Esophagus (tissue), 2 donors: ENCODE results near the gene JMJD7. TPM values are rescaled to one million over a fixed set of nuclear protein-coding genes. Genes with fewer than 3 reads are reported as not detected.

Experiments used
- H3K27ac ChIP-seq, 2 donors: one replicate each; pipeline ENCODE4 v1.5.1; 2013; ENCODE audit warnings: low read depth in 2 of 2, mild to moderate bottlenecking in 2 of 2, inconsistent platforms in 1 of 2, low read length in 1 of 2, moderate library complexity in 1 of 2
- H3K27me3 ChIP-seq, 2 donors: one replicate each; pipeline ENCODE4 v1.6.1; 2013; ENCODE audit warnings: low read length in 2 of 2, control low read depth in 1 of 2, mild to moderate bottlenecking in 1 of 2; ENCODE audit not compliant: insufficient read depth in 2 of 2, control insufficient read depth in 1 of 2
- H3K36me3 ChIP-seq, 2 donors: one replicate each; pipeline ENCODE4 v1.6.1; 2013; ENCODE audit warnings: low read length in 1 of 2; ENCODE audit not compliant: control insufficient read depth in 2 of 2, insufficient read depth in 2 of 2
- H3K4me1 ChIP-seq, 2 donors: one replicate each; pipeline ENCODE4 v1.6.1; 2013; ENCODE audit warnings: low read length in 1 of 2; ENCODE audit not compliant: control insufficient read depth in 2 of 2, insufficient read depth in 2 of 2
- H3K4me3 ChIP-seq, 2 donors: one replicate each; pipeline ENCODE4 v1.5.1; 2013; ENCODE audit warnings: low read length in 2 of 2, mild to moderate bottlenecking in 2 of 2, low read depth in 1 of 2, moderate library complexity in 1 of 2
- H3K9me3 ChIP-seq, 2 donors: one replicate each; pipeline ENCODE4 v1.6.1; 2013; ENCODE audit warnings: mild to moderate bottlenecking in 2 of 2, low read depth in 1 of 2, low read length in 1 of 2, moderate library complexity in 1 of 2; ENCODE audit not compliant: control insufficient read depth in 2 of 2, insufficient read depth in 1 of 2
- WGBS, 2 donors: extraction: QIAGEN DNeasy Blood & Tissue Kit; methylation state at CpG; one replicate each; pipeline ENCODE4 v1.1.7; 2013; 5-methylcytosine and 5-hydroxymethylcytosine counted together
- polyA plus RNA-seq, 2 donors: library from polyadenylated mRNA; stranded (reverse); fragments of 200-250 nt; gene quantifications; one replicate each; pipeline ENCODE4 v1.2.3, GENCODE V29; 2013
- donor health status: healthy with polysubstance abuse.
- donor health status: Bipolar disorder and iron deficiency.

Gene JMJD7
- polyA plus RNA-seq, 2 donors, result 27.9 to 39.4 TPM

- no peak overlapping the region for H3K4me3 ChIP-seq
- WGBS, 2 donors, result 83 to 86% methylated on average over 8 to 9 of the region's 9 CpGs
- H3K4me1 ChIP-seq, result no peaks in the 10 kb centered on the region
- H3K36me3 ChIP-seq, result peaks cover 41 to 72% of the 10 kb centered on the region in 2 donors
- no peak overlapping the region for H3K27ac ChIP-seq
- no peaks in the 10 kb centered on the region for H3K9me3 ChIP-seq
- no peaks in the 10 kb centered on the region for H3K27me3 ChIP-seq
Measured at GRCh38 chr15:41819455-41820050, 8.3 kb upstream of the JMJD7 start.

DNA sequence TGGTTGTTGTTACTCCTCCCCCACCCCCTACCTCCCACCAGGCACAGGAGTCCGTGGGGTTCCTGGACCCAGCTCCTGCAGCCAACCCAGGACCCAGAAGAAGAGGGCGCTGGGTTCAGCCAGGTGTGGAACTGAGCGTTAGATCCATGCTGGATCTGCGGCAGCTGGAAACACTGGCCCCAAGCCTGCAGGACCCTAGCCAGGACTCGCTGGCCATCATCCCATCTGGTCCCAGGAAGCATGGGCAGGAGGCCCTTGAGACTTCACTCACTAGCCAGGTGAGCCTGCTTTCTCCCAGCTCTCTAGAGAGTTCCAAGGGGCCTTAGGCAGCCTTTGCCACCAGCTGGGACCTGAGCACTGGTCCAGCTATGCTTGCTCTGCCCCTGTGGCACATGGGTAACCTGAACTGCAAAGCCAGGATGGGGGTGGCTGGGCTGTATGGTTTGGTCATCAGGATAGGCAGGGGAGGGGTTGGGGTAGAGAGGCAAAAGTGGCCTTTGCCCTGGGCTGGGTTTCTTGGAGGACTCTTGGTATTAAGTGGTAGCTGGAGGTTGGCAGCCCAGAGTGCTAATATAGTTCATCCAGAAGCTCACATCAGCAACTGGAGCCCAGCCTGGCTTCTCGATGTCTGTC, 7.0 kb upstream of the JMJD7 start:
- 62 to 65% methylated on average over 6 of the region's 6 CpGs for WGBS, 2 donors

DNA sequence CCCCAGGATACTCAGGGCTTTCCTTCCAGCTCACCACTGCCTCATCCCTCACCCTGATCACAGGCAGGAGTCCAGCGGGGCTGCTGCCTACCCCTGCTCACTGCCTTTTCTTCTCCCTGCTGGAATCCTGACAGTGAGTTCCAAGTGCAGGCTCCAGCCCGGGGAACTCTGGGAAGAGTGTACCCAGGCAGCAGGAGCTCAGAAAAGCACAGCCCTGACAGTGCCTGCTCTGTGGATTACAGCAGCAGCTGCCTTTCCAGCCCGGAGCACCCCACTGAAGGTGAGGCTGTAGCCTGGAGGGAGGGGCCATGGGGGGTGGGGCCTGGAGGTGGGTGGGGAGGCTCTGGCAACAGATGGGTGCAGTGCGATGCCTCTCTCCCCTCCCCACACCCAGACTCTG, 6.1 kb upstream of the JMJD7 start:
- WGBS, 2 donors, result 67 to 73% methylated on average over 4 of the region's 4 CpGs
- Histone ChIP-seq H3K27ac (no peak overlapping the region), H3K27me3 (no peaks in the 10 kb centered on the region), H3K4me1 (no peaks in the 10 kb centered on the region), H3K36me3 (peaks cover 41 to 69% of the 10 kb centered on the region in 2 donors), H3K4me3 (no peak overlapping the region), H3K9me3 (no peaks in the 10 kb centered on the region)

More for the DNA sequence above, 7.0 kb upstream of the JMJD7 start:
- Histone ChIP-seq H3K27me3 (no peaks in the 10 kb centered on the region), H3K27ac (no peak overlapping the region), H3K36me3 (peaks cover 41 to 73% of the 10 kb centered on the region in 2 donors), H3K4me3 (no peak overlapping the region), H3K4me1 (no peaks in the 10 kb centered on the region), H3K9me3 (no peaks in the 10 kb centered on the region)

DNA sequence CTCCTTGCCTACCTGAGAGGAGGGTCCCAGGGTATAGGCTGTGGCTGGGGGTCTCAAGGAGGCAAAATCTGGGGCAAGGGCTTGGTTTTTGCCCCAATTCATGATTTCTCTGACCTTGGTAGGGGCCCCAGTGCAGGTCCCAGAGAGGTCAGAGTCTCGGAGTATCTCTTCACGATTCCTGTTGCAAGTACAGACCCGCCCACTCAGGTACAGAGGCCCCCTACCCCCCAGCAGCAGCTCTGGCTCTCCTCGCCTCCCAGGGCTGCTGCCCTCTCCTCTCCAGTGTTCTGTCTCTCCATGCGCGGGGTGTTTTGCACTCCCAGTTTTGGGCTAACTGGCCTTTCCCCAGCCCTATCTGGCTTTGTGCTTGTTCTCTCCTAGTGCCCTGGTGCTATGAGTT, 5.4 kb upstream of the JMJD7 start:
- Histone ChIP-seq H3K27ac (no peak overlapping the region), H3K27me3 (no peaks in the 10 kb centered on the region), H3K9me3 (no peaks in the 10 kb centered on the region), H3K36me3 (peaks cover 41 to 63% of the 10 kb centered on the region in 2 donors), H3K4me1 (no peaks in the 10 kb centered on the region), H3K4me3 (no peak overlapping the region)
- WGBS, 2 donors, result 85 to 89% methylated on average over 6 of the region's 6 CpGs

DNA sequence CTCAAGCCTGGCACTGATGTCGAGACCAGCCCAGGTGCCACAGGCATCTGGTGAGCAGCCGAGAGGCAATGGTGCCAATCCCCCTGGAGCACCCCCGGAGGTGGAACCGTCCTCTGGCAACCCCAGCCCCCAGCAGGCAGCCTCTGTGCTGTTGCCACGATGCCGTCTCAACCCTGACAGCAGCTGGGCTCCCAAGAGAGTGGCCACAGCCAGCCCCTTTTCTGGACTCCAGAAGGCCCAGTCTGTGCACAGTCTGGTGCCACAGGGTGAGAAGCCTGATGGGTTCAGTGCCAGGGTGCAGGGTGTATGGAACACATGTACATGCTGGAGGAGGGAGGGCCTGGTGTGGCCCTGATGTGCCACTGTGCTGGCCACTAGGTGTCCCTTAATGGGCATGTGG, 4.9 kb upstream of the JMJD7 start:
- H3K4me1 ChIP-seq, result no peaks in the 10 kb centered on the region
- H3K36me3 ChIP-seq, result peaks cover 38 to 58% of the 10 kb centered on the region in 2 donors
- no peak overlapping the region for H3K27ac ChIP-seq
- no peaks in the 10 kb centered on the region for H3K9me3 ChIP-seq
- WGBS, 2 donors, result 71 to 75% methylated on average over 6 of the region's 6 CpGs
- H3K4me3 ChIP-seq, result no peak overlapping the region
- H3K27me3 ChIP-seq, result no peaks in the 10 kb centered on the region

GRCh38 chr15:41823502-41823901, 4.4 kb upstream of the JMJD7 start:
- H3K4me1 ChIP-seq, result no peaks in the 10 kb centered on the region
- no peak overlapping the region for H3K4me3 ChIP-seq
- WGBS, 2 donors, result 87% methylated on average over 11 of the region's 11 CpGs
- H3K9me3 ChIP-seq, result no peaks in the 10 kb centered on the region
- H3K27ac ChIP-seq, result no peak overlapping the region
- H3K27me3 ChIP-seq, result no peaks in the 10 kb centered on the region
- H3K36me3 ChIP-seq, result peaks cover 33 to 53% of the 10 kb centered on the region in 2 donors

GRCh38 chr15:41824062-41824745, 3.7 kb upstream of the JMJD7 start:
- H3K36me3 ChIP-seq, result peaks cover 27 to 46% of the 10 kb centered on the region in 2 donors
- H3K27me3 ChIP-seq, result no peaks in the 10 kb centered on the region
- H3K9me3 ChIP-seq, result no peaks in the 10 kb centered on the region
- H3K27ac ChIP-seq, result no peak overlapping the region
- H3K4me1 ChIP-seq, result no peaks in the 10 kb centered on the region
- H3K4me3 ChIP-seq, result no peak overlapping the region
- 90% methylated on average over 19 of the region's 19 CpGs for WGBS, 2 donors

- peaks cover 27 to 42% of the 10 kb centered on the region in 2 donors for H3K36me3 ChIP-seq
- no peaks in the 10 kb centered on the region for H3K27me3 ChIP-seq
- H3K4me3 ChIP-seq, result no peak overlapping the region
- WGBS, 2 donors, result 73 to 91% methylated on average over 10 of the region's 10 CpGs
- H3K9me3 ChIP-seq, result no peaks in the 10 kb centered on the region
- H3K27ac ChIP-seq, result no peak overlapping the region
- peaks cover 2 to 7% of the 10 kb centered on the region in 2 donors for H3K4me1 ChIP-seq
Measured at GRCh38 chr15:41825145-41825544, 2.7 kb upstream of the JMJD7 start.

GRCh38 chr15:41825572-41826535, 2.0 kb upstream of the JMJD7 start:
- peaks cover 27 to 39% of the 10 kb centered on the region in 2 donors for H3K36me3 ChIP-seq
- H3K9me3 ChIP-seq, result no peaks in the 10 kb centered on the region
- no peaks in the 10 kb centered on the region for H3K27me3 ChIP-seq
- peaks cover 2 to 14% of the 10 kb centered on the region in 2 donors for H3K4me1 ChIP-seq
- peak overlapping the region in 1 of 2 donors; percentile 57 for H3K27ac ChIP-seq
- WGBS, 2 donors, result 55 to 68% methylated on average over 13 of the region's 13 CpGs
- no peak overlapping the region for H3K4me3 ChIP-seq
